Activated naive CD4-positive, alpha-beta T cell treated with anti-CD3 and anti-CD28 coated beads, Interleukin-2, amount 50 U/mL, for 24 hours (primary cell): Measurements from ENCODE around the gene ZNF804A.
"Not testable (repeated sequence)": the region's sequence is repeated elsewhere in the genome, so short reads cannot be mapped to it uniquely, and the experiment has no call there.

ENCODE experiments used
- H3K27ac Mint-ChIP-seq: one replicate; pipeline ENCODE4 v1.8.0; 2021; ENCODE audit warnings: mild to moderate bottlenecking, mixed read lengths
- H3K27me3 Mint-ChIP-seq: one replicate; pipeline ENCODE4 v1.8.0; 2021; ENCODE audit warnings: mixed read lengths
- H3K36me3 Mint-ChIP-seq: one replicate; pipeline ENCODE4 v1.8.0; 2021; ENCODE audit warnings: mixed read lengths
- H3K4me1 Mint-ChIP-seq: one replicate; pipeline ENCODE4 v1.8.0; 2021; ENCODE audit warnings: mixed read lengths
- H3K4me3 Mint-ChIP-seq: one replicate; pipeline ENCODE4 v1.8.0; 2021; ENCODE audit warnings: mild to moderate bottlenecking, mixed read lengths
- H3K9me3 Mint-ChIP-seq: one replicate; pipeline ENCODE4 v1.8.0; 2021; ENCODE audit warnings: mixed read lengths

Gene ZNF804A

GRCh38 chr2:184734338-184734737 is 136.0 kb downstream of the ZNF804A start:
- no peak overlapping the region for H3K4me3 Mint-ChIP-seq
- H3K27me3 Mint-ChIP-seq, result no peaks in the 10 kb centered on the region

GRCh38 chr2:184735611-184736010 is 137.3 kb downstream of the ZNF804A start:
- Mint-ChIP-seq H3K27me3 (no peaks in the 10 kb centered on the region), H3K9me3 (no peaks in the 10 kb centered on the region), H3K4me3 (no peak overlapping the region), H3K27ac (no peak overlapping the region), H3K4me1 (no peaks in the 10 kb centered on the region), H3K36me3 (no peaks in the 10 kb centered on the region)

More at GRCh38 chr2:184734338-184734737, 136.0 kb downstream of the ZNF804A start:
- Mint-ChIP-seq H3K9me3 (no peaks in the 10 kb centered on the region), H3K27ac (no peak overlapping the region), H3K4me1 (no peaks in the 10 kb centered on the region), H3K36me3 (no peaks in the 10 kb centered on the region)

- no peak overlapping the region for H3K27ac Mint-ChIP-seq
- no peak overlapping the region for H3K4me3 Mint-ChIP-seq
- peaks cover 6% of the 10 kb centered on the region for H3K9me3 Mint-ChIP-seq
- H3K4me1 Mint-ChIP-seq, result no peaks in the 10 kb centered on the region
- H3K27me3 Mint-ChIP-seq, result no peaks in the 10 kb centered on the region
- no peaks in the 10 kb centered on the region for H3K36me3 Mint-ChIP-seq
Measured at GRCh38 chr2:184743096-184743495, 144.8 kb downstream of the ZNF804A start.

GRCh38 chr2:184756161-184756560 is 157.8 kb downstream of the ZNF804A start:
- H3K4me1 Mint-ChIP-seq, result no peaks in the 10 kb centered on the region
- no peaks in the 10 kb centered on the region for H3K36me3 Mint-ChIP-seq
- H3K4me3 Mint-ChIP-seq, result no peak overlapping the region
- H3K27me3 Mint-ChIP-seq, result no peaks in the 10 kb centered on the region
- no peak overlapping the region for H3K27ac Mint-ChIP-seq
- H3K9me3 Mint-ChIP-seq, result no peaks in the 10 kb centered on the region

GRCh38 chr2:184756885-184757284 is 158.6 kb downstream of the ZNF804A start:
- Mint-ChIP-seq H3K4me3 (no peak overlapping the region), H3K36me3 (no peaks in the 10 kb centered on the region), H3K27ac (no peak overlapping the region), H3K4me1 (no peaks in the 10 kb centered on the region), H3K9me3 (no peaks in the 10 kb centered on the region), H3K27me3 (no peaks in the 10 kb centered on the region)

- not testable (repeated sequence) for H3K4me3 Mint-ChIP-seq, H3K9me3 Mint-ChIP-seq, H3K4me1 Mint-ChIP-seq, H3K27ac Mint-ChIP-seq, H3K36me3 Mint-ChIP-seq, H3K27me3 Mint-ChIP-seq
Measured at GRCh38 chr2:184759557-184760255, 161.4 kb downstream of the ZNF804A start.

GRCh38 chr2:184760931-184761330 is 162.6 kb downstream of the ZNF804A start:
- Mint-ChIP-seq H3K36me3 (no peaks in the 10 kb centered on the region), H3K27ac (no peak overlapping the region), H3K27me3 (no peaks in the 10 kb centered on the region), H3K4me1 (no peaks in the 10 kb centered on the region), H3K4me3 (no peak overlapping the region), H3K9me3 (no peaks in the 10 kb centered on the region)

- no peaks in the 10 kb centered on the region for H3K36me3 Mint-ChIP-seq
- no peaks in the 10 kb centered on the region for H3K9me3 Mint-ChIP-seq
- H3K4me3 Mint-ChIP-seq, result no peak overlapping the region
- H3K27ac Mint-ChIP-seq, result no peak overlapping the region
- H3K27me3 Mint-ChIP-seq, result no peaks in the 10 kb centered on the region
- no peaks in the 10 kb centered on the region for H3K4me1 Mint-ChIP-seq
Measured at GRCh38 chr2:184765112-184765895, 167.0 kb downstream of the ZNF804A start.

- Mint-ChIP-seq H3K9me3 (no peaks in the 10 kb centered on the region), H3K36me3 (no peaks in the 10 kb centered on the region), H3K4me1 (no peaks in the 10 kb centered on the region), H3K4me3 (no peak overlapping the region), H3K27ac (no peak overlapping the region), H3K27me3 (no peaks in the 10 kb centered on the region)
Measured at GRCh38 chr2:184767059-184767458, 168.7 kb downstream of the ZNF804A start.

- H3K9me3 Mint-ChIP-seq, result no peaks in the 10 kb centered on the region
- H3K4me3 Mint-ChIP-seq, result no peak overlapping the region
- H3K36me3 Mint-ChIP-seq, result no peaks in the 10 kb centered on the region
- H3K4me1 Mint-ChIP-seq, result no peaks in the 10 kb centered on the region
- no peak overlapping the region for H3K27ac Mint-ChIP-seq
- no peaks in the 10 kb centered on the region for H3K27me3 Mint-ChIP-seq
Measured at GRCh38 chr2:184769023-184769422, 170.7 kb downstream of the ZNF804A start.

- Mint-ChIP-seq H3K27ac (no peak overlapping the region), H3K36me3 (no peaks in the 10 kb centered on the region), H3K27me3 (no peaks in the 10 kb centered on the region), H3K9me3 (no peaks in the 10 kb centered on the region), H3K4me1 (no peaks in the 10 kb centered on the region), H3K4me3 (no peak overlapping the region)
Measured at GRCh38 chr2:184769686-184770085, 171.4 kb downstream of the ZNF804A start.

- H3K27ac Mint-ChIP-seq, result no peak overlapping the region
- H3K4me1 Mint-ChIP-seq, result no peaks in the 10 kb centered on the region
- no peak overlapping the region for H3K4me3 Mint-ChIP-seq
- H3K36me3 Mint-ChIP-seq, result no peaks in the 10 kb centered on the region
- peaks cover 5% of the 10 kb centered on the region for H3K9me3 Mint-ChIP-seq
- no peaks in the 10 kb centered on the region for H3K27me3 Mint-ChIP-seq
Measured at GRCh38 chr2:184779777-184780176, 181.4 kb downstream of the ZNF804A start.

- Mint-ChIP-seq H3K9me3 (peaks cover 5% of the 10 kb centered on the region), H3K4me3 (no peak overlapping the region), H3K27ac (no peak overlapping the region), H3K27me3 (no peaks in the 10 kb centered on the region), H3K4me1 (no peaks in the 10 kb centered on the region), H3K36me3 (no peaks in the 10 kb centered on the region)
Measured at GRCh38 chr2:184780384-184780783, 182.1 kb downstream of the ZNF804A start.

GRCh38 chr2:184780944-184781343 is 182.6 kb downstream of the ZNF804A start:
- H3K27ac Mint-ChIP-seq, result no peak overlapping the region
- H3K36me3 Mint-ChIP-seq, result no peaks in the 10 kb centered on the region
- no peaks in the 10 kb centered on the region for H3K27me3 Mint-ChIP-seq
- H3K4me3 Mint-ChIP-seq, result no peak overlapping the region
- H3K9me3 Mint-ChIP-seq, result peaks cover 5% of the 10 kb centered on the region
- no peaks in the 10 kb centered on the region for H3K4me1 Mint-ChIP-seq

- Mint-ChIP-seq H3K4me1 (no peaks in the 10 kb centered on the region), H3K4me3 (no peak overlapping the region), H3K36me3 (no peaks in the 10 kb centered on the region), H3K27me3 (no peaks in the 10 kb centered on the region), H3K27ac (no peak overlapping the region), H3K9me3 (peaks cover 19% of the 10 kb centered on the region)
Measured at GRCh38 chr2:184783576-184783975, 185.2 kb downstream of the ZNF804A start.

GRCh38 chr2:184793176-184793575 is 194.8 kb downstream of the ZNF804A start:
- H3K9me3 Mint-ChIP-seq, result peaks cover 11% of the 10 kb centered on the region
- H3K36me3 Mint-ChIP-seq, result no peaks in the 10 kb centered on the region
- H3K4me1 Mint-ChIP-seq, result no peaks in the 10 kb centered on the region
- no peak overlapping the region for H3K27ac Mint-ChIP-seq
- H3K4me3 Mint-ChIP-seq, result no peak overlapping the region
- no peaks in the 10 kb centered on the region for H3K27me3 Mint-ChIP-seq
